ENCODE results near the gene ENPP5. TPM values are rescaled to one million over a fixed set of nuclear protein-coding genes. Genes with fewer than 3 reads are reported as not detected.

Gene ENPP5
- total RNA-seq, 3 donors from 2014 or later: 1.5 to 4.1 (median 4.0) TPM

DNA sequence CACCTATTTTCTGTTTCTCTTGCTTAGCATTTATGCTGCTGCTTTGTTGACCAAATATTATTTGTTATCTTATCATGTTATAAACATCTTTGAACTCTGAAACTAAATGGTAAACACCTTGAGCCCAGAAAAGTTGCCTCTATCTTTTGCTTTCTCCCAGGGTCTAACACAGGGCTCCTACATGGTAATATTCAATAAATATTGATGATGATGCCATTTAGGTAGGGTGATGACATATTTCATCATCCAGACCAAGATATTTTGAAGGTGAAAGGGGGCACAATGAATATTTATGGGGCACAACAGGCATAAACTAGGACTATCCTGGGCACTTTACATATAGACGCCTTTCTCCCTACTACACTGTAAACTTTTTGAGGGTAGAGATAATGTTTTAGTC lies 52.6 kb downstream of the ENPP5 start:
- H3K4me3 ChIP-seq: no peak overlapping the region
- TF ChIP-seq, protein P1, sequence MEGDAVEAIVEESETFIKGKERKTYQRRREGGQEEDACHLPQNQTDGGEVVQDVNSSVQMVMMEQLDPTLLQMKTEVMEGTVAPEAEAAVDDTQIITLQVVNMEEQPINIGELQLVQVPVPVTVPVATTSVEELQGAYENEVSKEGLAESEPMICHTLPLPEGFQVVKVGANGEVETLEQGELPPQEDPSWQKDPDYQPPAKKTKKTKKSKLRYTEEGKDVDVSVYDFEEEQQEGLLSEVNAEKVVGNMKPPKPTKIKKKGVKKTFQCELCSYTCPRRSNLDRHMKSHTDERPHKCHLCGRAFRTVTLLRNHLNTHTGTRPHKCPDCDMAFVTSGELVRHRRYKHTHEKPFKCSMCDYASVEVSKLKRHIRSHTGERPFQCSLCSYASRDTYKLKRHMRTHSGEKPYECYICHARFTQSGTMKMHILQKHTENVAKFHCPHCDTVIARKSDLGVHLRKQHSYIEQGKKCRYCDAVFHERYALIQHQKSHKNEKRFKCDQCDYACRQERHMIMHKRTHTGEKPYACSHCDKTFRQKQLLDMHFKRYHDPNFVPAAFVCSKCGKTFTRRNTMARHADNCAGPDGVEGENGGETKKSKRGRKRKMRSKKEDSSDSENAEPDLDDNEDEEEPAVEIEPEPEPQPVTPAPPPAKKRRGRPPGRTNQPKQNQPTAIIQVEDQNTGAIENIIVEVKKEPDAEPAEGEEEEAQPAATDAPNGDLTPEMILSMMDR (IDR thresholded peaks at IDR 0.05): no peak
- no peaks in the 10 kb centered on the region for H3K9me3 ChIP-seq
- ATAC-seq: no peak
- DNase-seq: no peak
- intact Hi-C loops (cut with DNase I, micrococcal nuclease): no loop called here
- no peaks in the 10 kb centered on the region for H3K36me3 ChIP-seq (ENCODE audit: low read depth)
- H3K4me1 ChIP-seq (ENCODE audit: low read depth): peaks cover 8% of the 10 kb centered on the region

DNA sequence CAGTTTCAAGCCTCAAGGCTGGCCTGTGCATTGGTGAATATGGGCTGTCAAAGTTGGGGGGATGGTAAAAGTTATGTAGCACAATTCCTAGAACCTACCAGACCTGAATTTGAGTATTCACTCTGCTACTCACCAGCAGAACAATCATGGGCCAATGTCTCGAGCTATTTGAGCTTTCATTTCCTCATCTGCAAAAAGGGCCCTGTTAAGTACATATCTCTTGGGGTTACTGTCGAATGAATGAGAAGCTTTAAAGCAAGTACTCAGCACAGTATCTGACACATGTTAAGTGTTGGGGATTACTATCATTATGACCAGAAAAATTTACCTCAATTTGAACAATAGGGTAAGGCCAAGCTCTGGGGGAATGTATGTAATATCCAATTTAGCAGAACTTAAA lies 54.5 kb downstream of the ENPP5 start:
- intact Hi-C loops (cut with DNase I, micrococcal nuclease): no loop called here
- Histone ChIP-seq H3K4me3 (no peak overlapping the region), H3K36me3 (ENCODE audit: low read depth) (no peaks in the 10 kb centered on the region), H3K4me1 (ENCODE audit: low read depth) (peaks cover 9% of the 10 kb centered on the region), H3K9me3 (no peaks in the 10 kb centered on the region)
- ATAC-seq: no peak
- TF ChIP-seq, protein P1 (IDR thresholded peaks at IDR 0.05): no peak
- no peak for DNase-seq

DNA sequence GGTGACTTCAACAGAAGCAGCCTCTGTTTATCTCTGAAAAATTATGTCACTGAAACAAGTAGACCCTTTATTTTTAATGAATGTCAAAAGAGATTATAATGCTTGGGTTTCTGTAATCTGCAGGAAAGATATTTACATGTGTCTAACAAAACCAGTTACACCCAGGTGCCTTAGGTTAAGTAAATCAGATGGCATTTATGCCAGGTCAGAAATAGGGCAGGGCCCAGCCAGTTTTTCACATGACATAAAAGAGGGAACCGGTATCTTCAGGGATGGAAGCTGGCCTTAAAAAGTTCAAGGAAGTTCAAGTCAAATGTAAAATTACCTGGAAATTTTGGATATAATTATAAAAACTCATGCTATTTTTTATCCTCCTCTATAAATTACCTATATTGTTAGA lies 55.1 kb downstream of the ENPP5 start:
- TF ChIP-seq, protein P1 (IDR thresholded peaks at IDR 0.05): no peak
- Histone ChIP-seq H3K4me1 (ENCODE audit: low read depth) (peaks cover 9% of the 10 kb centered on the region), H3K36me3 (ENCODE audit: low read depth) (no peaks in the 10 kb centered on the region), H3K4me3 (no peak overlapping the region), H3K9me3 (no peaks in the 10 kb centered on the region)
- no peak for DNase-seq
- no peak for ATAC-seq
- intact Hi-C loops (cut with DNase I, micrococcal nuclease): no loop called here

DNA sequence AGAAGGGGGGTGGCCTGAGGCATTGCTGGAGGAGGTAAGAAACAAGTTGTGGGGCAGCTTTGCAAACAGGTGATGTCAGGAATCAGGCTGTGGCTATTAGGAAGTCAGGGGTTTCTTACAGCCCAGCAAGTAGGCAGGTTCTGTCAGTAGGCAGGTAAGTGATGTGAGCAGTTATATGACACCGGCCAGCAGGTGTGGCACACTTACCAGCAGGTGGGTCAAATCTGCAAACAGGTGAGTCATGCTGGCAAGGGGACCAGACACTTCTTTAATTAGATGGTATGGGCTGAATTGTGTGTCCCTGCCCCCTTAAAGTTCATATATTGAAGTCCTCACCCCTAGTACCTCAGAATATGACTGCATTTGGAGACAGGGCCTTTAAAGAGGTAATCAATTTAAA lies 57.4 kb downstream of the ENPP5 start:
- no peaks in the 10 kb centered on the region for H3K36me3 ChIP-seq (ENCODE audit: low read depth)
- H3K4me3 ChIP-seq: no peak overlapping the region
- ATAC-seq (peak; percentile 99), DNase-seq (peak; percentile 57 to 72 (median 60))
- TF ChIP-seq, protein P1 (IDR thresholded peaks at IDR 0.05): no peak
- intact Hi-C loops (cut with DNase I, micrococcal nuclease): no loop called here
- no peaks in the 10 kb centered on the region for H3K9me3 ChIP-seq
- H3K4me1 ChIP-seq (ENCODE audit: low read depth): peaks cover 9% of the 10 kb centered on the region

Other genes starting within 250 kb of the ENPP5 start
- gene CLIC5, start 155.1 kb downstream of the ENPP5 start, total RNA-seq: 100 to 1,000 TPM; 149 to 242 (median 215) TPM
- 10 to 100 TPM; 18.5 to 24.2 (median 23.2) TPM for gene ENPP4, start 41.0 kb downstream of the ENPP5 start, total RNA-seq